HG03442 (cell line): ENCODE results near the gene COMMD3.
"Not testable (repeated sequence)": the region's sequence is repeated elsewhere in the genome, so short reads cannot be mapped to it uniquely, and the experiment has no call there.

Experiments
- ATAC-seq: cut with Tn5 transposase; IDR thresholded peaks from one replicate; pipeline ENCODE4 v1.9.1; 2021; ENCODE audit warnings: mild to moderate bottlenecking, moderate library complexity; ENCODE audit not compliant: unreplicated experiment

The COMMD3 gene

GRCh38 chr10:22316286-22317075 is at the start of gene COMMD3:
Gene COMMD3, plus strand, starts transcription at chr10:22316388. Its CDS starts 30 bp downstream, at chr10:22316418.
- peak; percentile 63 for ATAC-seq

GRCh38 chr10:22268503-22268902 is 47.7 kb upstream of the COMMD3 start:
- no peak for ATAC-seq

- ATAC-seq = no peak
These were observed 44.4 kb upstream of the COMMD3 start for GRCh38 chr10:22271786-22272185.

GRCh38 chr10:22278441-22278782 is 37.8 kb upstream of the COMMD3 start:
- no peak for ATAC-seq

GRCh38 chr10:22280078-22280477 is 36.1 kb upstream of the COMMD3 start:
- ATAC-seq = no peak

GRCh38 chr10:22285130-22285529 is 31.1 kb upstream of the COMMD3 start:
- no peak for ATAC-seq

GRCh38 chr10:22293747-22294404 is 22.3 kb upstream of the COMMD3 start:
- ATAC-seq = no peak

GRCh38 chr10:22294694-22295093 is 21.5 kb upstream of the COMMD3 start:
- ATAC-seq = no peak

GRCh38 chr10:22301193-22301592 is 15.0 kb upstream of the COMMD3 start:
- no peak for ATAC-seq

- no peak for ATAC-seq
These were observed 12.7 kb upstream of the COMMD3 start for GRCh38 chr10:22303461-22303860.

GRCh38 chr10:22305721-22306120 is 10.5 kb upstream of the COMMD3 start:
- no peak for ATAC-seq

GRCh38 chr10:22308390-22308789 is 7.8 kb upstream of the COMMD3 start:
- peak; percentile 98 for ATAC-seq

GRCh38 chr10:22309180-22310000 is 6.8 kb upstream of the COMMD3 start:
- no peak for ATAC-seq

- not testable (repeated sequence) for ATAC-seq
These were observed 6.2 kb upstream of the COMMD3 start for GRCh38 chr10:22310012-22310411.

- no peak for ATAC-seq
These were observed 5.3 kb upstream of the COMMD3 start for GRCh38 chr10:22310928-22311327.

- no peak for ATAC-seq
These were observed 1.3 kb upstream of the COMMD3 start for GRCh38 chr10:22314852-22315251.

GRCh38 chr10:22315455-22316285 is 518 bp upstream of the COMMD3 start:
- peak; percentile 26 for ATAC-seq

- peak; percentile 18 for ATAC-seq
These were observed 835 bp downstream of the COMMD3 start for GRCh38 chr10:22317076-22317370.

- ATAC-seq = no peak
These were observed 1.8 kb downstream of the COMMD3 start for GRCh38 chr10:22317771-22318565.

- no peak for ATAC-seq
These were observed 2.6 kb downstream of the COMMD3 start for GRCh38 chr10:22318772-22319171.
